MCF 10A (cell line): Measurements from ENCODE around the gene KBTBD7. TPM values are rescaled to one million over a fixed set of nuclear protein-coding genes. Genes with fewer than 3 reads are reported as not detected.

ENCODE experiments used
- BruUV-seq: library from RNA; stranded (reverse); fragments of 400-500 nt; replicated peaks from 2 replicates; lab custom pipeline; 2021; lab: Mats Ljungman, UMichigan
- CTCF ChIA-PET: fragments of 300-600 bp; sonication (Branson Sonifier 250); formaldehyde crosslinking; extraction: SDS; loops from one replicate; lab custom pipeline; 2021; ENCODE audit warnings: antibody characterized with exemption, inconsistent platforms; lab: Yijun Ruan, JAX
- POLR2A ChIA-PET: fragments of 300-600, 350-650 bp; sonication (Branson Sonifier 250); formaldehyde crosslinking; extraction: SDS; loops from one replicate; lab custom pipeline; 2020; ENCODE audit warnings: antibody characterized with exemption, inconsistent platforms; lab: Yijun Ruan, JAX
- DNase-seq: peaks from one replicate; pipeline ENCODE4 v3.0.0-alpha.2; 2018; ENCODE audit not compliant: unreplicated experiment
- H3K27ac Mint-ChIP-seq: one replicate; pipeline ENCODE4 v1.8.0; 2022; ENCODE audit warnings: mild to moderate bottlenecking, low read depth, mixed read lengths; ENCODE audit not compliant: unreplicated experiment
- H3K27me3 Mint-ChIP-seq: one replicate; pipeline ENCODE4 v1.8.0; 2022; ENCODE audit warnings: mixed read lengths; ENCODE audit not compliant: insufficient read depth, unreplicated experiment
- H3K36me3 Mint-ChIP-seq: one replicate; pipeline ENCODE4 v1.8.0; 2022; ENCODE audit warnings: mild to moderate bottlenecking, moderate library complexity, mixed read lengths; ENCODE audit not compliant: insufficient read depth, unreplicated experiment
- H3K4me1 Mint-ChIP-seq: one replicate; pipeline ENCODE4 v1.8.0; 2022; ENCODE audit warnings: mixed read lengths; ENCODE audit not compliant: insufficient read depth, unreplicated experiment
- H3K4me3 Mint-ChIP-seq: one replicate; pipeline ENCODE4 v1.8.0; 2022; ENCODE audit warnings: mild to moderate bottlenecking, moderate library complexity, mixed read lengths; ENCODE audit not compliant: unreplicated experiment
- H3K9me3 Mint-ChIP-seq: one replicate; pipeline ENCODE4 v1.8.0; 2022; ENCODE audit warnings: mixed read lengths; ENCODE audit not compliant: unreplicated experiment
- intact Hi-C: fragments of 100-400 bp; cut with micrococcal nuclease; formaldehyde crosslinking; loops from 2 replicates; pipeline ENCODE4 v1.14.1; 2022
- total RNA-seq: library from RNA; stranded (reverse); gene quantifications from 2 replicates; pipeline ENCODE4 v1.2.3, GENCODE V29; 2022
- TF ChIP-seq, protein P1 (sequence below): fragments of 200-600 bp; IDR thresholded peaks from one replicate; pipeline ENCODE4 v1.8.0; 2022; ENCODE audit warnings: antibody characterized with exemption, mild to moderate bottlenecking; ENCODE audit not compliant: unreplicated experiment

KBTBD7 gene
- total RNA-seq, 1 experiment from 2014 or later: 1.4 TPM

DNA sequence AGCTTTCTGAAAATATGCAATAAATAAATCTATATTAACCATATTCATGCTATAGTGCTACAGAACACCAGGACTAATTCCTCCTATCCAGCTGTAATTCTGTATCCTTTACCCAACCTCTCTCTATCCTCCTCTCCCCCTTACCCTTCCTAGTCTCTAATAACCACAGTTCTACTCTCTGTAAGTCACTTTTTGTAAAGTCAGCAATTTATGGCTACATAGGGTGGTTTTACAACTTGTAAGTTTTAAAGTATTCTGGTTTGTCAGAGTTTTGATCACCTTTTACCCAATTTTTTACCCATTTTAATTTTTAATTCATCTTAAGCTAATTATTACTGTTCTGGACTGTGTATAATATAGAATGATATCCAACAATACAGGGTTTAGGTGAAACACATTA lies 35.0 kb upstream of the KBTBD7 start:
- no peak for DNase-seq
- Mint-ChIP-seq H3K27ac (no peak overlapping the region), H3K27me3 (no peaks in the 10 kb centered on the region), H3K4me1 (peaks cover 14% of the 10 kb centered on the region), H3K36me3 (peaks cover 12% of the 10 kb centered on the region), H3K4me3 (no peak overlapping the region), H3K9me3 (no peaks in the 10 kb centered on the region)
- BruUV-seq: no TSS peak
- ChIA-PET CTCF (no interaction called here), POLR2A (interaction anchor here (0.6 kb wide), 1 partner anchor 1121 kb away, joined by 5 read pairs; no protein-coding TSS in a partner anchor)
- intact Hi-C loops: no loop called here
- TF ChIP-seq, protein P1, sequence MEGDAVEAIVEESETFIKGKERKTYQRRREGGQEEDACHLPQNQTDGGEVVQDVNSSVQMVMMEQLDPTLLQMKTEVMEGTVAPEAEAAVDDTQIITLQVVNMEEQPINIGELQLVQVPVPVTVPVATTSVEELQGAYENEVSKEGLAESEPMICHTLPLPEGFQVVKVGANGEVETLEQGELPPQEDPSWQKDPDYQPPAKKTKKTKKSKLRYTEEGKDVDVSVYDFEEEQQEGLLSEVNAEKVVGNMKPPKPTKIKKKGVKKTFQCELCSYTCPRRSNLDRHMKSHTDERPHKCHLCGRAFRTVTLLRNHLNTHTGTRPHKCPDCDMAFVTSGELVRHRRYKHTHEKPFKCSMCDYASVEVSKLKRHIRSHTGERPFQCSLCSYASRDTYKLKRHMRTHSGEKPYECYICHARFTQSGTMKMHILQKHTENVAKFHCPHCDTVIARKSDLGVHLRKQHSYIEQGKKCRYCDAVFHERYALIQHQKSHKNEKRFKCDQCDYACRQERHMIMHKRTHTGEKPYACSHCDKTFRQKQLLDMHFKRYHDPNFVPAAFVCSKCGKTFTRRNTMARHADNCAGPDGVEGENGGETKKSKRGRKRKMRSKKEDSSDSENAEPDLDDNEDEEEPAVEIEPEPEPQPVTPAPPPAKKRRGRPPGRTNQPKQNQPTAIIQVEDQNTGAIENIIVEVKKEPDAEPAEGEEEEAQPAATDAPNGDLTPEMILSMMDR: no peak

DNA sequence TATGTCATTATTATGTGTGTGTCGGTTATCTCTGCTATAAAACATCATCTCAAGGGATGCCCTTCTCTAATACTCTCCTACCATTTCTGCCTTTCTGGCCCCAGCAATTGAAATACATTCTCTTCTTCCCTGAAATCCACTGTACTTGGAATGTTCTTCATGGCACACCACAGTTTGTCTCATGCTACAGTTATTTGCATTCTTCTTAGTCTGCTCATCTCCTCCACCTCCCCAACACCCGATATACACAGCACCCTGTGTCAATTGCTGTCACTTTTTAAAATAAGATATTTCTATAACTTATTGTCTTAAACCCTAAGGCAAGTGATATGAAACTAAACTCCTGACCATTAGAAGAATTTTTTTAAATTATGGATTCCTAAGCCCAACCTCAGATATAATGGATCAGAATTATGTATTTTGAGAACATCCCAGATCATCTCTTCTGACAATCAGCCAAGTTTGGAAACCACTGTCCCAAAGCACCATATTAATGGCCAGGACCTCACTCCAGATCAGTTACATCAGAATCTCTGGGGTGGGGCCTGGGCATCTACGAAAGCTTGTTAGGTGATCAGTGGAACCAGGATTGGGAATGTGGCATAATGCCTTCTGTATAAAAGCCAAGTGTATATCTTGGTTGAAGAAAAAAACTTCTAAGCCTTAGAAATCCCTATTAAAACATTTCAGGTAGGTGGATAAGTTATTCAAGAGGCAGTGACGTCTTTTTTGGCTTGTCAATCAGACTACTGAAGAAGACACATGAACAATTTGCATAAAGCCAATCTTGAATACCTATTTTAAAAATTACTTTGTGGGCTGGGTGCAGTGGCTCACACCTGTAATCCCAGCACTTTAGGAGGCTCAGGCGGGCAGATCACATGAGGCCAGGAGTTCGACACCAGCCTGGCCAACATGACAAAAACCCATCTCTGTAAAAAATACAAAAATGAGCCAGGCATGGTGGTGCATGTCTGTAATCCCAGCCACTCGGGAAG lies 30.0 kb upstream of the KBTBD7 start:
- Mint-ChIP-seq H3K27ac (no peak overlapping the region), H3K36me3 (peaks cover 17% of the 10 kb centered on the region)
- CTCF ChIA-PET: interaction anchor here (0.6 kb wide), 1 partner anchor 65 kb away, joined by 3 read pairs; no protein-coding TSS in a partner anchor

DNA sequence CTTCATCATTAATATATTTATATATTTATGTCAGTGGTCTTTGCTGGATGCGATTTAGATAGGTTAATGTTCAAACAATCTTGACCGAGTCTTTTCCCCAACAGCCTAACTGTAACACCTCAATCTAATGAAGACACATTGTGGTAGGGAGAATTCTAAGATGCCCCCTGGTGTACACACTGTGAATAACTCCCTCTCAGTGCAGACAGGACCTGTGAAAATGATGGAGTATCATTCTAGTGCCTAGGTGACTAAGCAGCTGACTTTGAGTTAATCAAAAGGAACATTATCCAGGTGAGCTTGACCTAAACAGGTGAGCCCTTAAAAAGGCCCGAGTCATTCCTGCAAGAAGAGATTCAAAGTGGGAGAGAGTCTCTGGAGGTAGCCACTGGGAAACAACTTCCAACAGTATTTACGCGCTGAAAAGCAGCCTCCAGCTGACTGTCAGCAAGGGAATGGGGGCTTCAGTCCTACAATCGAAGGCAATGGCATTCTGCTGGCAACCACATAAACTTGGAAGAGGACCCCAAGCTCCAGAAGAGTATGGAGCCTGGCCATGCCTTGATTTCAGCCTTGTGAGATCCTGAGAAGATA lies 28.0 kb upstream of the KBTBD7 start:
- Mint-ChIP-seq H3K27me3 (no peaks in the 10 kb centered on the region), H3K27ac (no peak overlapping the region), H3K4me3 (no peak overlapping the region), H3K36me3 (peaks cover 23% of the 10 kb centered on the region), H3K9me3 (no peaks in the 10 kb centered on the region), H3K4me1 (peaks cover 7% of the 10 kb centered on the region)
- DNase-seq: peak; percentile 75
- TF ChIP-seq, protein P1: peak; percentile 71
- BruUV-seq: no TSS peak
- CTCF ChIA-PET: interaction anchor here (0.6 to 1.9 kb wide), 26 partner anchors 9 to 581 kb away, joined by 3 to 30 read pairs (median 4); no protein-coding TSS in a partner anchor
- POLR2A ChIA-PET: interaction anchor here (0.7 to 1.0 kb wide), 6 partner anchors 9 to 204 kb away, joined by 3 to 5 read pairs (median 3); partner anchors contain the start of gene KBTBD6
- intact Hi-C loops: loop anchor here (1.0 to 5.0 kb wide), 2 partner anchors 90 to 147 kb away; partner anchors contain the start of gene NAA16

More for the DNA sequence above, 30.0 kb upstream of the KBTBD7 start:
- H3K9me3 Mint-ChIP-seq: no peaks in the 10 kb centered on the region
- no TSS peak for BruUV-seq
- H3K4me1 Mint-ChIP-seq: peaks cover 7% of the 10 kb centered on the region
- H3K27me3 Mint-ChIP-seq: no peaks in the 10 kb centered on the region
- intact Hi-C loops: loop anchor here (5.0 kb wide), 1 partner anchor 88 kb away; the partner anchor contains the start of gene NAA16
- H3K4me3 Mint-ChIP-seq: no peak overlapping the region
- no peak for DNase-seq
- TF ChIP-seq, protein P1: no peak
- POLR2A ChIA-PET: no interaction called here

DNA sequence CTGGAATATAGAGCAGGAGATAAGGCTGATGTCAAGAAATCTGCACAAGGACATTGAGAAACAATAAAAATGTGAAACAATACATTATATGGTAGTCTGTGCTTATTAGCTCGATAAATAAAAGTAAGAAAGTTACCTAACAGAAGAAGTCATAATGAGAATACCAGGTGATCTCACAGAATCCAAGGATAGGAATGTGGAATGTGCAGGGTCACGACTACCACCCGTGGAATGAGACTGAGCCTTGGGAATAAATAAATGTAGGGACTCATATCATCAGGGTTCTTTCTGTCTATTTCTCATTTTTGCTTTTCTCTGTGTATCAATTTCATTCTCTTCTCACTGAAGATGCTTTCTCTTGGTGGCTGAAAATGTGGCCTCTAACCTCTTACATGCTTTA lies 26.0 kb upstream of the KBTBD7 start:
- no TSS peak for BruUV-seq
- no peak for DNase-seq
- Mint-ChIP-seq H3K27me3 (no peaks in the 10 kb centered on the region), H3K4me3 (no peak overlapping the region), H3K9me3 (no peaks in the 10 kb centered on the region), H3K36me3 (peaks cover 23% of the 10 kb centered on the region), H3K27ac (no peak overlapping the region), H3K4me1 (peaks cover 7% of the 10 kb centered on the region)
- intact Hi-C loops: loop anchor here (5.0 kb wide), 1 partner anchor 92 kb away; the partner anchor contains the start of gene NAA16
- TF ChIP-seq, protein P1: no peak
- CTCF ChIA-PET: interaction anchor here (0.6 to 3.1 kb wide), 7 partner anchors 30 to 166 kb away, joined by 3 to 21 read pairs (median 4); no protein-coding TSS in a partner anchor
- POLR2A ChIA-PET: no interaction called here
